Smooth muscle cell (in vitro differentiated cells): ENCODE data around the gene AR. TPM values are rescaled to one million over a fixed set of nuclear protein-coding genes. Genes with fewer than 3 reads are reported as not detected.
"Not testable (repeated sequence)": the region's sequence is repeated elsewhere in the genome, so short reads cannot be mapped to it uniquely, and the experiment has no call there.

Experiments
- DNase-seq: peaks from one replicate; lab custom pipeline; 2025; ENCODE audit not compliant: unreplicated experiment; lab: John Stamatoyannopoulos, UW
- H2AFZ ChIP-seq: fragments of 200-600 bp; sonication (generic); 2 replicates; pipeline ENCODE4 v1.6.0; 2016; ENCODE audit warnings: antibody characterized with exemption, low read depth, mild to moderate bottlenecking
- H3F3A ChIP-seq: fragments of 200-600 bp; sonication (generic); 2 replicates; pipeline ENCODE4 v1.6.0; 2017; ENCODE audit warnings: antibody characterized with exemption, low read depth
- H3K27ac ChIP-seq: fragments of 200-600 bp; sonication (generic); 2 replicates; pipeline ENCODE4 v1.5.1; 2016; ENCODE audit warnings: low read depth, mild to moderate bottlenecking
- H3K27me3 ChIP-seq: fragments of 200-600 bp; sonication (generic); 2 replicates; pipeline ENCODE4 v1.6.1; 2016; ENCODE audit warnings: low read depth, mild to moderate bottlenecking
- H3K36me3 ChIP-seq: fragments of 200-600 bp; sonication (generic); 2 replicates; pipeline ENCODE4 v1.5.1; 2016; ENCODE audit warnings: low read depth
- H3K4me1 ChIP-seq: fragments of 200-600 bp; sonication (generic); 2 replicates; pipeline ENCODE4 v1.5.1; 2016; ENCODE audit warnings: low read depth
- H3K4me2 ChIP-seq: fragments of 200-600 bp; sonication (generic); 2 replicates; pipeline ENCODE4 v1.6.0; 2016; ENCODE audit warnings: mild to moderate bottlenecking
- H3K4me3 ChIP-seq: fragments of 200-600 bp; sonication (generic); 2 replicates; pipeline ENCODE4 v1.5.1; 2016; ENCODE audit warnings: mild to moderate bottlenecking
- H3K79me2 ChIP-seq: fragments of 200-600 bp; sonication (generic); 2 replicates; pipeline ENCODE4 v1.6.0; 2016; ENCODE audit warnings: low read depth, mild to moderate bottlenecking
- H3K9ac ChIP-seq: fragments of 200-600 bp; sonication (generic); 2 replicates; pipeline ENCODE4 v1.6.0; 2016; ENCODE audit warnings: low read depth
- H3K9me3 ChIP-seq: fragments of 200-600 bp; sonication (generic); replicated peaks from 2 replicates; pipeline ENCODE4 v1.5.1; 2016; ENCODE audit warnings: low read depth
- H4K20me1 ChIP-seq: fragments of 200-600 bp; sonication (generic); 2 replicates; pipeline ENCODE4 v1.6.0; 2016; ENCODE audit warnings: low read depth
- CTCF ChIP-seq: fragments of 200-600 bp; sonication (generic); IDR thresholded peaks from 2 replicates; pipeline ENCODE4 v1.5.1; 2017; ENCODE audit warnings: borderline replicate concordance, mild to moderate bottlenecking, antibody characterized with exemption; ENCODE audit not compliant: insufficient read depth, poor library complexity, severe bottlenecking
- WGBS: methylation state at CpG from one replicate; pipeline ENCODE4 v1.1.7; 2016; ENCODE audit warnings: low lambda C conversion rate; 5-methylcytosine and 5-hydroxymethylcytosine counted together
- polyA plus RNA-seq: library from polyadenylated mRNA; unstranded; fragments of >200 nt; fragmentation: Nextera tagmentation; extraction: Ambion mirVana; gene quantifications from 2 replicates; pipeline ENCODE4 v1.2.1, GENCODE V29; 2016
- total RNA-seq: library from RNA; depleted of rRNA; stranded (reverse); fragments of >200 nt; gene quantifications from 2 replicates; pipeline ENCODE4 v1.2.3, GENCODE V29; 2014

Gene AR
- total and polyA plus RNA-seq, 2 experiments from 2014 or later: 0.72 to 2.4 TPM

GRCh38 chrX:67635424-67635823, 91.6 kb downstream of the AR start:
- no peak overlapping the region for H3K27ac ChIP-seq
- no peaks in the 10 kb centered on the region for H3K9me3 ChIP-seq
- no peak overlapping the region for H3K9ac ChIP-seq
- WGBS: 76% methylated on average over 2 of the region's 2 CpGs
- H3K36me3 ChIP-seq: no peaks in the 10 kb centered on the region
- DNase-seq: no peak
- no peaks in the 10 kb centered on the region for H3F3A ChIP-seq
- no peak overlapping the region for H3K4me2 ChIP-seq
- H3K79me2 ChIP-seq: no peaks in the 10 kb centered on the region
- H2AFZ ChIP-seq: no peak overlapping the region
- TF ChIP-seq CTCF: no peak
- no peak overlapping the region for H3K4me3 ChIP-seq
- H3K27me3 ChIP-seq: no peaks in the 10 kb centered on the region
- no peaks in the 10 kb centered on the region for H4K20me1 ChIP-seq
- H3K4me1 ChIP-seq: no peaks in the 10 kb centered on the region

- H3K4me2 ChIP-seq: no peak overlapping the region
Measured at GRCh38 chrX:67636532-67636931, 92.7 kb downstream of the AR start.

GRCh38 chrX:67637293-67637692, 93.5 kb downstream of the AR start:
- 91% methylated on average over 3 of the region's 3 CpGs for WGBS
- not testable (repeated sequence) for DNase-seq, H3K27ac ChIP-seq, H4K20me1 ChIP-seq, H2AFZ ChIP-seq, H3K4me3 ChIP-seq, H3F3A ChIP-seq, H3K4me2 ChIP-seq, H3K9me3 ChIP-seq, H3K9ac ChIP-seq, H3K27me3 ChIP-seq, H3K79me2 ChIP-seq, H3K36me3 ChIP-seq, H3K4me1 ChIP-seq

More at GRCh38 chrX:67636532-67636931, 92.7 kb downstream of the AR start:
- Histone ChIP-seq H3K4me1 (no peaks in the 10 kb centered on the region), H3K9me3 (no peaks in the 10 kb centered on the region), H3K27me3 (no peaks in the 10 kb centered on the region), H3K27ac (no peak overlapping the region), H3K4me3 (no peak overlapping the region), H3K9ac (no peak overlapping the region), H3F3A (no peaks in the 10 kb centered on the region), H3K36me3 (no peaks in the 10 kb centered on the region), H2AFZ (no peak overlapping the region), H3K79me2 (no peaks in the 10 kb centered on the region), H4K20me1 (no peaks in the 10 kb centered on the region)
- TF ChIP-seq CTCF: no peak
- no peak for DNase-seq

GRCh38 chrX:67648361-67648760, 104.5 kb downstream of the AR start:
- no peaks in the 10 kb centered on the region for H3K9me3 ChIP-seq
- no peak overlapping the region for H3K9ac ChIP-seq
- no peaks in the 10 kb centered on the region for H3K79me2 ChIP-seq
- no peaks in the 10 kb centered on the region for H3F3A ChIP-seq
- H3K4me3 ChIP-seq: no peak overlapping the region
- no peak for DNase-seq
- 78% methylated on average over 4 of the region's 4 CpGs for WGBS
- TF ChIP-seq CTCF: no peak
- no peak overlapping the region for H3K27ac ChIP-seq
- H3K4me1 ChIP-seq: no peaks in the 10 kb centered on the region
- no peaks in the 10 kb centered on the region for H3K36me3 ChIP-seq
- no peak overlapping the region for H3K4me2 ChIP-seq
- no peak overlapping the region for H2AFZ ChIP-seq
- no peaks in the 10 kb centered on the region for H4K20me1 ChIP-seq
- no peaks in the 10 kb centered on the region for H3K27me3 ChIP-seq
